H54 (cell line): ENCODE data around the gene CERCAM.
"Not testable (repeated sequence)": the region's sequence is repeated elsewhere in the genome, so short reads cannot be mapped to it uniquely, and the experiment has no call there.

Experiments used
- DNase-seq: peaks from one replicate; pipeline ENCODE4 v3.0.0; 2011; ENCODE audit warnings: low spot score, mixed read lengths; ENCODE audit not compliant: insufficient read length
- FAIRE-seq: peaks from 3 replicates; lab custom pipeline; 2011; peaks lifted over from hg19 to GRCh38; lab: Jason Lieb, UNC
- POLR2A ChIP-seq: IDR thresholded peaks from 2 replicates; pipeline ENCODE4 v1.6.1; 2011; ENCODE audit warnings: low read depth, mild to moderate bottlenecking, low read length

CERCAM gene

GRCh38 chr9:128439273-128439672, 18.6 kb downstream of the CERCAM start:
- FAIRE-seq (no peak), DNase-seq (no peak)
- no peak for TF ChIP-seq POLR2A

GRCh38 chr9:128442150-128442549, 21.5 kb downstream of the CERCAM start:
- TF ChIP-seq POLR2A = no peak
- DNase-seq = no peak
- no peak for FAIRE-seq

DNA sequence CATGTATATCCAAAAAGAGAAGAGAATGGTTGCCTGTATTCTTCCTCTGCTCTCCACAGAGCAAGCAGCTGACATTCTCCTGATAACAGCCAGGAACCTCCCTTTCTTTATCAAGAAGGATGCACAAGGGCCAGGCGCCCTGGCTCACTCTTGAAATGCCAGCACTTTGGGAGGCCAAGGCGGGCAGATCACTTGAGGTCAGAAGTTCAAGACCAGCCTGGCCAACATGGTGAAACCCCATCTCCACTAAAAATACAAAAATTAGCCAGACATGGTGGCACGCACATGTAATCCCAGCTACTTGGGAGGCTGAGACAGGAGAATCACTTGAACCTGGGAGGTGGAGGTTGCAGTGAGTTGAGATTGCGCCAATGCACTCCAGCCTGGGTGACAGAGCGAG, 25.8 kb downstream of the CERCAM start:
- FAIRE-seq = not testable (repeated sequence)

GRCh38 chr9:128448746-128449145, 28.1 kb downstream of the CERCAM start:
- TF ChIP-seq POLR2A = no peak
- FAIRE-seq = no peak
- DNase-seq = no peak

More for the DNA sequence above, 25.8 kb downstream of the CERCAM start:
- DNase-seq = not testable (repeated sequence)

DNA sequence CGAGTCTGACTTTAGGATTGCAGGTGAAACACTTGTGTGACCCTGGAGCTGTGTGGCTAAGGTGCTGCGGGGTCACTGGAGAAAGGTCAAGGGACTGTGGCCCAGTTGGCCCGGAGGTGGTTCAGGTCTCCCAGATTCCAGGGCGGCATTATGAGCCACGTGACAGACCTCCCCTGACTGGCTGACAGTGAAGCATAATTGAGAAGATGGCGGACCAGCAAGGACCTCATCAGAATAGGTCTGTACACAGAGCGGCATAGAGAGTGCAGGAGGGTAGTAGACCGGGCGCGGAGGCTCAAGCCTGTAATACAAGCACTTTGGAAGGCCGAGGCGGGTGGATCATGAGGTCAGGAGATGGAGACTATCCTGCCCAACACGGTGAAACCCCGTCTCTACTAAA, 34.3 kb downstream of the CERCAM start:
- FAIRE-seq (no peak), DNase-seq (no peak)
- no peak for TF ChIP-seq POLR2A

GRCh38 chr9:128455849-128456612, 35.4 kb downstream of the CERCAM start, which contains the start of gene ODF2:
TSS of gene ODF2 (plus strand) at chr9:128456006. CDS start at chr9:128456092, 86 bp downstream.
- FAIRE-seq (no peak), DNase-seq (peak; percentile 99)
- peak; percentile 84 for TF ChIP-seq POLR2A

GRCh38 chr9:128456613-128457061, 36.0 kb downstream of the CERCAM start:
- TF ChIP-seq POLR2A = peak; percentile 15; the same call in 1 of the 2 replicates
- DNase-seq (peak; percentile 97), FAIRE-seq (no peak)

DNA sequence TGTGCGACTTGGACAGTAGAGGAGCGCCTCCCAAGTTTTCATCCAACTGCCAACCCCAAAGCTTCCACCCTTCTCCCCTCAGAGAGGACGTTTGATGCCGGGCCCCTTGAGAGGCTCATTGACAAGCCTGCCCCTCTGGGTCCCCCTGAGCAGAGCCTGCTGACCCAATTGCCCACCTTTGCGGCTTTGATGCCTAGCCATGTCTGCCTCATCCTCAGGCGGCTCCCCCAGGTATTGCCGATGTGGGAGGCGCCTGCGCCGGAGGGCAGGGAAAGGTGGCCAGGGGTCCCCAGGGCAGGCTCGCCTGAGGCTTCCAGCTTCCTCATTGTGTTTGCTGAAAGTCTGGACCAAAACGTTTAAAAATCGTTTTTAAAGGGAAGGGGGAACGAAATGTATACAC, 36.5 kb downstream of the CERCAM start:
- FAIRE-seq = no peak
- DNase-seq = no peak
- TF ChIP-seq POLR2A = no peak

- TF ChIP-seq POLR2A = no peak
- no peak for DNase-seq
- no peak for FAIRE-seq
Measured at GRCh38 chr9:128459011-128459410, 38.4 kb downstream of the CERCAM start.

- no peak for TF ChIP-seq POLR2A
- FAIRE-seq = no peak
- no peak for DNase-seq
Measured at GRCh38 chr9:128469070-128469469, 48.4 kb downstream of the CERCAM start.

DNA sequence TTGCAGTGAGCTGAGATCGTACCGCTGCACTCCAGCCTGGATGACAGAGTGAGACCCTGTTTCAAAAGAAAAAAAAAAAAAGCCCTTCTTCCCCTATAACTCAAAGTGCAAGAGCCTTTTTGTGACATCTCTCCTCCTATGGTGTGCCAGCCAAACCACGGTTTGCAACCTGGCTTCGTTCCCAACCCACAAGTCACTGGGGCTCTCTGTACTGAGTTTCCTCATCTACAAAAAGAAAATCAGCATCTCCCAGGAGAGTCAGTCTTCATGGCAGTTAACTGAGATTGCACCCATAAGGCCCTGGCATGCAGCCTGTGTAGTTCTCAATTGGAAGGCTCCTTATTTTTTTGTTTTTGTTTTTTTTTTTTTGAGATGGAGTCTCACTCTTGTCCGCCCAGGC, 49.9 kb downstream of the CERCAM start:
- no peak for FAIRE-seq
- no peak for TF ChIP-seq POLR2A
- DNase-seq = peak; percentile 23

DNA sequence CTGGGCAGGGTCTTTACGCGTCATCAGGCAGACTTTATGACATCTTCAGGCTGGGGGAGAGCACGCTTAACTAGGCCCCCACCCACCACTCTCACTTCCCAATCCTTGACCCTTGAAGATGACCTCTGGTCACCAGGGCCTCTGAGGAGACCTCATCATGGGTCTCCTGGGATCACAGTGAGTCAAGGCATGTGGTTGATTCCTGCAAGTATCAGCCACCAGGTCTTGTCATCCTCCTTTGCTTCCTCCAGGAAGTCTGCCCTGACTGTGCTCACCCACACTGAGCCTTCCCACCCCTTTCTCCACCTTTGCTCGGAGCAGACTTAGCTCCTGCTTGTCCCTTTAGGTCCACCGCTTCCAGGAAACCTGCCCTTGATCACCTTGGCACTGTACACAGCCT, 52.4 kb downstream of the CERCAM start:
- no peak for FAIRE-seq
- TF ChIP-seq POLR2A = no peak
- DNase-seq = no peak

GRCh38 chr9:128475867-128476266, 55.2 kb downstream of the CERCAM start:
- TF ChIP-seq POLR2A = no peak
- DNase-seq (no peak), FAIRE-seq (no peak)

DNA sequence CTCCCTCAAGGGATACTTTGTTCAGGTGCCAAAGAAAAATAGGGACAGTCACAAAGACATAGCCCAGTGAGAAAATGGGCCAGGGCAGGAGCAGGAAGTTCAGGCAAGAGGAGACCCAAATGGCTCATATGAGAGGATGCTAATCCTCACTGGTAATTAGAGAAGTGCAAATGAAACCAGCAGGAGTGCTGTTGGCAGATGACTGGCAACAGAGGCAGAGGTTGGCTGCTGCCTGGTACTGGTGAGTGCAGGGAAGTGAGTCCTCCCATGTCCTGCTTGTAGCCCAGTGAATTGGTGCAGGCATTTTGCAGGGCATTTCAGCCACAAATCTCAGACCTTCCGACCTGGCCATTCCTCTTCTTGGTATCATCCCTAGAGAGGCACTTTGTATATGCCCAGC, 58.6 kb downstream of the CERCAM start:
- FAIRE-seq (no peak), DNase-seq (no peak)
- no peak for TF ChIP-seq POLR2A

GRCh38 chr9:128481561-128481960, 60.9 kb downstream of the CERCAM start:
- DNase-seq (no peak), FAIRE-seq (no peak)

GRCh38 chr9:128482186-128482585, 61.5 kb downstream of the CERCAM start:
- TF ChIP-seq POLR2A = no peak
- FAIRE-seq (no peak), DNase-seq (no peak)

More at GRCh38 chr9:128481561-128481960, 60.9 kb downstream of the CERCAM start:
- TF ChIP-seq POLR2A = no peak
